Mesenchymal stem cell (in vitro differentiated cells and primary cell): ENCODE measurements around the gene HAO2.

Experiments
- DNase-seq: peaks from one replicate; pipeline ENCODE4 v3.0.0-alpha.2; 2013
- H2AFZ ChIP-seq: one replicate; pipeline ENCODE4 v1.6.1; 2013; ENCODE audit warnings: low read depth, mild to moderate bottlenecking, control low read depth, inconsistent platforms, low read length, moderate library complexity
- H2AK5ac ChIP-seq: 2 replicates; pipeline ENCODE4 v1.6.1; 2013; ENCODE audit warnings: low read length, moderate library complexity, mild to moderate bottlenecking, inconsistent platforms; ENCODE audit not compliant: severe bottlenecking
- H2BK120ac ChIP-seq: one replicate; pipeline ENCODE4 v1.6.1; 2013; ENCODE audit warnings: low read depth, mild to moderate bottlenecking, inconsistent platforms, low read length, moderate library complexity
- H2BK12ac ChIP-seq, 2 experiments: one replicate each; pipeline ENCODE4 v1.6.1; 2013; ENCODE audit warnings: inconsistent platforms in 2 of 2, low read length in 2 of 2, mild to moderate bottlenecking in 2 of 2, moderate library complexity in 2 of 2, control low read depth in 1 of 2
- H2BK15ac ChIP-seq: one replicate; pipeline ENCODE4 v1.6.1; 2013; ENCODE audit warnings: mild to moderate bottlenecking, low read depth, inconsistent platforms; ENCODE audit not compliant: poor library complexity, severe bottlenecking
- H2BK5ac ChIP-seq: 2 replicates; pipeline ENCODE4 v1.6.1; 2013; ENCODE audit warnings: low read depth, mild to moderate bottlenecking, low read length, control low read depth, inconsistent platforms; ENCODE audit not compliant: poor library complexity, severe bottlenecking
- H3K14ac ChIP-seq, 2 experiments: one replicate each; pipeline ENCODE4 v1.6.1; 2013; ENCODE audit warnings: inconsistent platforms in 2 of 2, low read length in 2 of 2, control low read depth in 1 of 2, mild to moderate bottlenecking in 1 of 2, moderate library complexity in 1 of 2
- H3K18ac ChIP-seq, 2 experiments: one replicate each; pipeline ENCODE4 v1.6.1; 2013; ENCODE audit warnings: inconsistent platforms in 2 of 2, low read length in 2 of 2, control low read depth in 1 of 2, low read depth in 1 of 2, mild to moderate bottlenecking in 1 of 2
- H3K23ac ChIP-seq, 2 experiments: one replicate each; pipeline ENCODE4 v1.6.1; 2013; ENCODE audit warnings: inconsistent platforms in 2 of 2, low read length in 2 of 2, mild to moderate bottlenecking in 2 of 2, moderate library complexity in 2 of 2, control low read depth in 1 of 2
- H3K27ac ChIP-seq: 2 replicates; pipeline ENCODE4 v1.5.1; 2013; ENCODE audit warnings: mild to moderate bottlenecking, moderate library complexity, low read length, control low read depth, inconsistent platforms; ENCODE audit not compliant: poor library complexity, severe bottlenecking
- H3K27me3 ChIP-seq, 2 experiments: 2 replicates each; pipeline versions ENCODE4 v1.6.1 to v1.7.0; 2013; ENCODE audit warnings: low read length in 2 of 2, mild to moderate bottlenecking in 2 of 2, moderate library complexity in 2 of 2, control low read depth in 1 of 2, inconsistent platforms in 1 of 2; ENCODE audit not compliant: control insufficient read depth in 1 of 2, insufficient read depth in 1 of 2
- H3K36me3 ChIP-seq, 2 experiments: 2 replicates each; pipeline versions ENCODE4 v1.6.1 to v1.7.0; 2013; ENCODE audit warnings: low read length in 2 of 2, control low read depth in 1 of 2, inconsistent platforms in 1 of 2, low read depth in 1 of 2, mild to moderate bottlenecking in 1 of 2; ENCODE audit not compliant: insufficient read depth in 2 of 2, control insufficient read depth in 1 of 2
- H3K4ac ChIP-seq, 2 experiments: one replicate each; pipeline ENCODE4 v1.6.1; 2013; ENCODE audit warnings: inconsistent platforms in 2 of 2, low read length in 2 of 2, mild to moderate bottlenecking in 2 of 2, moderate library complexity in 2 of 2, control low read depth in 1 of 2, low read depth in 1 of 2
- H3K4me1 ChIP-seq: 2 replicates; pipeline ENCODE4 v1.6.1; 2013; ENCODE audit warnings: low read depth, low read length, control low read depth; ENCODE audit not compliant: control insufficient read depth, insufficient read depth
- H3K4me2 ChIP-seq: 2 replicates; pipeline ENCODE4 v1.6.1; 2013; ENCODE audit warnings: low read length, mild to moderate bottlenecking, inconsistent platforms; ENCODE audit not compliant: poor library complexity, severe bottlenecking
- H3K4me3 ChIP-seq, 2 experiments: 2 replicates each; pipeline versions ENCODE4 v1.5.1 to v1.7.0; 2013; ENCODE audit warnings: low read length in 2 of 2, mild to moderate bottlenecking in 2 of 2, control low read depth in 1 of 2, low read depth in 1 of 2; ENCODE audit not compliant: insufficient read depth in 1 of 2
- H3K79me1 ChIP-seq: replicated peaks from 2 replicates; pipeline ENCODE4 v1.6.1; 2013; ENCODE audit warnings: mild to moderate bottlenecking, control low read depth, low read length, inconsistent platforms; ENCODE audit not compliant: poor library complexity, severe bottlenecking
- H3K9ac ChIP-seq: 2 replicates; pipeline ENCODE4 v1.7.0; 2013; ENCODE audit warnings: mild to moderate bottlenecking, low read length, moderate library complexity
- H3K9me3 ChIP-seq: 2 replicates; pipeline ENCODE4 v1.7.0; 2013; ENCODE audit warnings: mild to moderate bottlenecking, low read length; ENCODE audit not compliant: control insufficient read depth
- H4K8ac ChIP-seq: one replicate; pipeline ENCODE4 v1.6.1; 2013; ENCODE audit warnings: inconsistent platforms, mild to moderate bottlenecking, low read length, moderate library complexity
- H4K91ac ChIP-seq: one replicate; pipeline ENCODE4 v1.6.1; 2013; ENCODE audit warnings: mild to moderate bottlenecking, low read length, inconsistent platforms
- WGBS: methylation state at CpG from one replicate; pipeline ENCODE4 v1.1.7; 2013; ENCODE audit warnings: mixed read lengths; 5-methylcytosine and 5-hydroxymethylcytosine counted together

Gene HAO2

DNA sequence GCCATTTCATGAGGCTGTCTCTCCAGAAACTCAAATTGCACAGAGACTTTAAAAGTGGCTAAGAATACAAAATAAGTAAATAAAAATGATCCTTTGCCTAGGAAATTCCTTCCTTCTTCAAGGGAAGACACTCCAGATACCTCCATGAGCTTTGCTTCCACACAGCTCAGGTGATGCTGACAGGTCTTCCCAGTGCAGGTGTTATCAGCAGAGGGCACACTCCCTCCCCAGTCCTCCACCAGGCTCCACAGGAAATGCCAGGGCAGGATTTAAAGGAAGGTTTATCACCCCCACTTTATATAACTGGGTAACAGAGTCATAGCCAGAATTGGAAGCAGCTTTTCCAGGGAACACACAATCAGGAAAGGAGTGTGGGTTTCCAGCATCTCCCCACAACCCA lies 52.1 kb downstream of the HAO2 start:
- H2AFZ ChIP-seq, result no peak overlapping the region
- H3K4me3 ChIP-seq, result no peak overlapping the region
- no peak overlapping the region for H2AK5ac ChIP-seq
- H3K36me3 ChIP-seq, result no peaks in the 10 kb centered on the region
- H2BK120ac ChIP-seq, result no peak overlapping the region
- H3K27ac ChIP-seq, result no peak overlapping the region
- H4K91ac ChIP-seq, result no peak overlapping the region
- no peak overlapping the region for H3K4me2 ChIP-seq
- H3K23ac ChIP-seq, result no peak overlapping the region
- no peak overlapping the region for H2BK5ac ChIP-seq
- no peaks in the 10 kb centered on the region for H3K4me1 ChIP-seq
- no peak overlapping the region for H4K8ac ChIP-seq
- no peak overlapping the region for H3K14ac ChIP-seq
- peaks cover 15 to 22% of the 10 kb centered on the region in 2 experiments for H3K27me3 ChIP-seq
- H3K4ac ChIP-seq, result no peak overlapping the region
- no peak for DNase-seq
- H2BK15ac ChIP-seq, result no peak overlapping the region
- H2BK12ac ChIP-seq, result no peak overlapping the region
- H3K9me3 ChIP-seq, result no peaks in the 10 kb centered on the region
- no peaks in the 10 kb centered on the region for H3K79me1 ChIP-seq
- no peak overlapping the region for H3K18ac ChIP-seq
- no peak overlapping the region for H3K9ac ChIP-seq

DNA sequence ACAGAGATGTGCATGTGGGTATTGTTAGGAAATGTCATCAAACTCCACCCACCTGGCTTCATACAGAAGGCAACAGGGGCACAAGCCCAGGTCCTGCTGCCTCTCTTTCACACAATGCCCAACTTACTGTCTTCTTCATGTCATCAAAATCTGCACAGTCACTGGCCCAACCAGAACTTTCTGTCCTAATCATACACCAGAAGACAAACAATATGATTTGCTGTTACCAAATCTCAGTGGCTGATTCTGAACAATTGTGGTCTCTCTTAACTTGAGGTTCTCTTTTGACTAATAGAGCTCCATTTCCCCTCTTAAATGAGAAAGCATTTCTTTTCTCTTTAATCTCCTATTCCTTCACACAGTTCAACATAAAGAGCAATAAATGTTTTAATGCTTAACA lies 54.0 kb downstream of the HAO2 start:
- Histone ChIP-seq H2BK5ac (no peak overlapping the region), H3K9me3 (no peaks in the 10 kb centered on the region), H3K14ac (no peak overlapping the region), H3K27ac (no peak overlapping the region), H3K36me3 (no peaks in the 10 kb centered on the region), H3K4me3 (no peak overlapping the region), H2AK5ac (no peak overlapping the region), H3K27me3 (peaks cover 4 to 7% of the 10 kb centered on the region in 2 experiments), H3K79me1 (no peaks in the 10 kb centered on the region), H4K8ac (no peak overlapping the region), H3K18ac (no peak overlapping the region), H3K4ac (no peak overlapping the region), H3K4me2 (no peak overlapping the region), H3K23ac (no peak overlapping the region), H3K9ac (no peak overlapping the region), H3K4me1 (no peaks in the 10 kb centered on the region), H2BK120ac (no peak overlapping the region), H2AFZ (no peak overlapping the region), H4K91ac (no peak overlapping the region), H2BK15ac (no peak overlapping the region), H2BK12ac (no peak overlapping the region)
- DNase-seq, result no peak

DNA sequence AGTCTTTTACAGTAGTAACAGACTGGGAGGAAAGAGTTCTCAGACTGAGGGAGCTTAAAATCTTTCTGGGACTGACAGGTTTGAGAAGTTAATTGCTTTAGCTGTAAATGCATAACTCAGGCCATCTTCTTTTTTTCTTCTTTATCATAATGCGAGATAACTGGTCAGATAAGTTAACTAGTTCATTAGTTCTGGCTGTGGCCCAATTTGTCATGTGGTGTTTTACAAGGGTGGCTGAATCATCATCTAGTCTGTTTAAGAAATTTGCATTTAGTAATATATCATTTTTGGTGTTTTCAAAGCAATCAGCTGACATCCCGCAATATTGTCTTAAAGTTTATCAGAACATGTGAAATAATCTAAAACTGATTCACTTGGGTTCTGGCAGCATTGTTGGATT lies 60.4 kb downstream of the HAO2 start:
- H2BK12ac ChIP-seq, result no peak overlapping the region
- DNase-seq, result no peak
- no peak overlapping the region for H3K4me3 ChIP-seq
- no peaks in the 10 kb centered on the region for H3K36me3 ChIP-seq
- H2AK5ac ChIP-seq, result no peak overlapping the region
- H3K14ac ChIP-seq, result no peak overlapping the region
- H2BK5ac ChIP-seq, result no peak overlapping the region
- no peak overlapping the region for H3K23ac ChIP-seq
- WGBS, result no CpG with 5 or more reads among the region's 2 CpGs
- no peaks in the 10 kb centered on the region for H3K9me3 ChIP-seq
- no peak overlapping the region for H3K18ac ChIP-seq
- no peak overlapping the region for H2AFZ ChIP-seq
- H3K9ac ChIP-seq, result no peak overlapping the region
- no peak overlapping the region for H4K8ac ChIP-seq
- H3K79me1 ChIP-seq, result no peaks in the 10 kb centered on the region
- no peak overlapping the region for H4K91ac ChIP-seq
- H3K4me2 ChIP-seq, result no peak overlapping the region
- no peak overlapping the region for H2BK15ac ChIP-seq
- H2BK120ac ChIP-seq, result no peak overlapping the region
- peaks cover 24 to 34% of the 10 kb centered on the region in 2 experiments for H3K27me3 ChIP-seq
- H3K27ac ChIP-seq, result no peak overlapping the region
- no peak overlapping the region for H3K4ac ChIP-seq
- no peaks in the 10 kb centered on the region for H3K4me1 ChIP-seq

DNA sequence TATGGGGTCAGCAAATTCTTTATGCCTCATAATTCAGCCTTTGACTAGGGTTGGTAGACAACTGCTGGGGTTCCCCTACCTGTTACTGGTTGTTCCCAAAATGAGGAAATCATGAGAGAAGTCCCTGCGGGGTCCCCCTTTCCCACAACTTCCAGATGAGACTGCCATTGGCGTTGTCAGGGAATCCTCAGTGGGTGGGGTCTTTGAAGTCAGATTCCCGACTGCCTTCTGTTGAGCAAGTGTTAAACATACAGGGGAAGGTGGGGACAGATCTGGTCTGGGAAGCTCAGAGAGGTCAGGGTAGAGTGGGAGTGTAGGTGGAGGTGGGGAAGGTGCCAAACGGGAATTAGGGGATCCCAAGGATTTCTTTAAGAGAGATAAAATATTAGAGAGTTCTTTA lies 61.1 kb downstream of the HAO2 start:
- H3K4me1 ChIP-seq, result no peaks in the 10 kb centered on the region
- H2BK12ac ChIP-seq, result no peak overlapping the region
- H4K8ac ChIP-seq, result no peak overlapping the region
- no peak overlapping the region for H2AK5ac ChIP-seq
- H2BK120ac ChIP-seq, result no peak overlapping the region
- no peak overlapping the region for H3K14ac ChIP-seq
- H3K9ac ChIP-seq, result no peak overlapping the region
- no peaks in the 10 kb centered on the region for H3K9me3 ChIP-seq
- H3K4ac ChIP-seq, result no peak overlapping the region
- 45% methylated on average over 4 of the region's 4 CpGs for WGBS
- no peak overlapping the region for H2BK5ac ChIP-seq
- no peak overlapping the region for H3K23ac ChIP-seq
- no peak for DNase-seq
- no peaks in the 10 kb centered on the region for H3K36me3 ChIP-seq
- peaks cover 24 to 34% of the 10 kb centered on the region in 2 experiments for H3K27me3 ChIP-seq
- H3K4me3 ChIP-seq, result no peak overlapping the region
- no peaks in the 10 kb centered on the region for H3K79me1 ChIP-seq
- H2BK15ac ChIP-seq, result no peak overlapping the region
- no peak overlapping the region for H3K18ac ChIP-seq
- H2AFZ ChIP-seq, result no peak overlapping the region
- no peak overlapping the region for H4K91ac ChIP-seq
- H3K4me2 ChIP-seq, result no peak overlapping the region
- no peak overlapping the region for H3K27ac ChIP-seq
